HG02678 (cell line): ENCODE measurements around the gene PLEKHG5.
"Not testable (repeated sequence)": the region's sequence is repeated elsewhere in the genome, so short reads cannot be mapped to it uniquely, and the experiment has no call there.

Source experiments
- ATAC-seq: cut with Tn5 transposase; IDR thresholded peaks from one replicate; pipeline ENCODE4 v1.9.1; 2021; ENCODE audit warnings: mild to moderate bottlenecking, moderate library complexity; ENCODE audit not compliant: unreplicated experiment

Gene PLEKHG5

DNA sequence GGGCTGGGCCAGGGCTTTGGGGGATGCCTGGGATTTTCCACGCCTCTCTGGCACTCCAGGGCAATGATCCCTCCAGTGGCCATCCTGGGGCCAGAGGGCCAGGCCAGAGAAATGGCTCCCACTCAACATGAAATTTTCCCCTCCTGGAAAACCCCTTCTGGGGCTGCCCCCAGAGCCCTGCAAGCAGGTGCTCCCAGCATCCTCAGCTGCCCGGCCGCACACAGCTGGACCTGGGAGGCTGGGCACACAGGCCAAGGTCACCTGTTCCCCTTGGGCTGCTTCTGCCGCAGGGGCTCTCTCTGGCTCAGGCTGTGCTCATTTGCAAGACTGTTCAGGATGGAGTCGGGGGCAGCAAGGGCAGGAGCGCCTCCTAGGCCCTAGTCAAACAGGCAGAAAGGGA, 63.0 kb downstream of the PLEKHG5 start:
- not testable (repeated sequence) for ATAC-seq

DNA sequence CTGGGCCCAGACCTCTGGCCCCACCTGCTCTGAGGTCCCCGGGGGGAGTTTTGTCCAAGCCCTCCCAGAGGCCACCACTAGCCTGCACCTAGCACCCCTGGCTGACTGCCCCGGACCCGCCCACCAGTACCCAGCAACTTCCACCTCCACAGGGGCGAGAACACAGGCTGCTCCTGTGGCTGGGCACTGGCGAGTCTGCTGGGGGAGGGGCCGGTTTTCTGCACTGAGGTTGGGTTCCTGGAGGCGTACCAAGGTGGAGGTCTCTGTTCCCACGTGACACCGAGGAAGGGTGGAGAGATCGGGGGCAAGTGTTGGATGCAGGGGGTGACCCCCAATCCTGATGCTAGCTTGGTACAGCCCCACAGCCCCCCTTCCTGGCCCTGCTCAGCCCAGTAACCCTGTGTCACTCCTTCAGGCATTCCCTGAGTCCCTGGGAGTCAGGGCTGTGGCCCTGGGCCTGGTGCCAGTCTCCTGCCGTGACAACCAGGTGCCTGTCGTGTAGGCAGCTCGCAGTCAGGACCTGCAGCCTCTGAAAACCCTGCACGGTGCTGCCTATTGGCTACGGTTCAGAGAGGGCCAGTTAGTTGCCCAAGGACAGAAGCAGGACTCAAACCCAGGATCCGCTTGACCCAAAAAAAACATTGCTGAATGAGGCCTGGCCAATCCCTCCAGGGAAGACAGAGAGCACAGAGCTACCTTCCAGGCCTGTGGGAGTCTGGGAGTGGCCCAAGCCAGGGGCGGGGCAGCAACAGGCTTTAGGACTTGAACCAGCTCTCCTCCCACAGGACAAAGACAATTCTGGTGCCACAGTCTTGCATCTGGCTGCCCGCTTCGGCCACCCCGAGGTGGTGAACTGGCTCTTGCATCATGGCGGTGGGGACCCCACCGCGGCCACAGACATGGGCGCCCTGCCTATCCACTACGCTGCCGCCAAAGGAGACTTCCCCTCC, 63.8 kb downstream of the PLEKHG5 start:
- ATAC-seq, result no peak

DNA sequence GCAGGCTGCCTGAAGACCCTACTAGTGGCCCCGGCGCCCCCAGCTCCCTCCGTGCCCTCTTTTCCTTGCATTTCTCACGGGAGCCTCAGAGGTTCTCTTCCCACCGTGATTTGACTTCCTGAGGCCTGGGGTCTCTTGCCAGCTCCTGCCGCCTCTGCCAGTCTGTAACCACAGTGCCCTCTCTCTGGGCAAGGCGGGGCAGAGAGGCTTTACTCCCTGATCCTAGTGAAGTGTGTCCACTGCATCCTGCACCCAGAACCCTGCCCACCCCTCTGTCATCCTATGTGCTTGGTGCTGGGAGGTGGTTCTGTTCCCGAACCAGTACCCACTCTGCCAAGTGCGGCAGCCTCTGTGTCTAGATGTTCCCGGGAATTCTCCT, 64.5 kb downstream of the PLEKHG5 start:
- ATAC-seq, result no peak

DNA sequence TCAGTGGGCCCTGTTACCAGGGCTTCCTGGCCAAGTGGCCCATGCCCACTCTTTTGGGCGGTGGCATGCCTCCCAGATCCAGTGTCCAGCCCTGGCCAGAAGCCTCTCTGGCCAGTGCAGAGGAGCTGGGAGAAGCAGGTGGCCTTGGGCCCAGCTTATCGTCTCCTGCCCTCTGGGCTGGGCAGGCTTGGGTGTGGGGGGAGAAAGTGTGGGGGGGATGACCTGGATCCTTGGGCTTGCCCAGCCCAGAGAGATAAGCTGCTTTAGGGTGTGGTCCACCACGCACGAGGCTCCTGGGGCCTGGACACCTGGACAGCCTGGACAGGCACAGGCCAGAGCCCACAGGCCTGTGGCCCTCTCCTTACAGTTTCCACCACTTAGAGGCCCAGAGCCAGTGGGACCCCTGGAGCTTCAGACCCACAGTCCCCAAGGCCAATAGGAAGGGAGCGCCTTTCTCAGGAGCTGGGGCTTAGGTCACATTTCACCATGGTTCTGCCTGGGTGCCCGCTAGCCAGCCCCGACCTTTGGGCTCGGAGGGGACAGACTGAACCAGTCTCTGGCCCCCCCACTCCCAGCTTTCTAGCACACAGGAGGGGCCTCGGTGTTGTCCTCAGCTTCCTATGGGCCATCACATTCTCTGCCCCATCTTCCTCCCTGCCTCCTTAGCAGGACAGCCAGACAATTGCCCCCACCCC, 65.0 kb downstream of the PLEKHG5 start:
- ATAC-seq, result no peak

DNA sequence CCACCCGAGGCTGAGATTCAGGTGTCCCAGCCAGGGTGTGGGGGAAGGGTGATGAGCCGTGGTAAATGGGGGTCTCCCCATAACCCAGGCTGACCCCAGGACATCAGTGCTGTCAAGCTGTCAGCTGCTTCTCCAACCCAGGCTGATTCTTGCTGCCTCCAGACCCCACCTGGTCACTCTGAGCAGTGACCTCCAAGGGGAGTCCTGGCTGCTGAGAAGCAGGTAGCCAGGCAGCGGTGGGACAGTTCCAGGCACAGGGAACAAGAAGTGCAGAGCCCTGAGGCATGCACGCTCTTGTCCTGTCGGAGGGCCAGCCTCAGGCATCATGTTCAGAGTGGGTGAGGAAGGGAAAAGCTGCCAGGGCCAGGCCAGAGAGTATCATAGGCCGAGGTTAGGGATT, 65.8 kb downstream of the PLEKHG5 start:
- no peak for ATAC-seq

DNA sequence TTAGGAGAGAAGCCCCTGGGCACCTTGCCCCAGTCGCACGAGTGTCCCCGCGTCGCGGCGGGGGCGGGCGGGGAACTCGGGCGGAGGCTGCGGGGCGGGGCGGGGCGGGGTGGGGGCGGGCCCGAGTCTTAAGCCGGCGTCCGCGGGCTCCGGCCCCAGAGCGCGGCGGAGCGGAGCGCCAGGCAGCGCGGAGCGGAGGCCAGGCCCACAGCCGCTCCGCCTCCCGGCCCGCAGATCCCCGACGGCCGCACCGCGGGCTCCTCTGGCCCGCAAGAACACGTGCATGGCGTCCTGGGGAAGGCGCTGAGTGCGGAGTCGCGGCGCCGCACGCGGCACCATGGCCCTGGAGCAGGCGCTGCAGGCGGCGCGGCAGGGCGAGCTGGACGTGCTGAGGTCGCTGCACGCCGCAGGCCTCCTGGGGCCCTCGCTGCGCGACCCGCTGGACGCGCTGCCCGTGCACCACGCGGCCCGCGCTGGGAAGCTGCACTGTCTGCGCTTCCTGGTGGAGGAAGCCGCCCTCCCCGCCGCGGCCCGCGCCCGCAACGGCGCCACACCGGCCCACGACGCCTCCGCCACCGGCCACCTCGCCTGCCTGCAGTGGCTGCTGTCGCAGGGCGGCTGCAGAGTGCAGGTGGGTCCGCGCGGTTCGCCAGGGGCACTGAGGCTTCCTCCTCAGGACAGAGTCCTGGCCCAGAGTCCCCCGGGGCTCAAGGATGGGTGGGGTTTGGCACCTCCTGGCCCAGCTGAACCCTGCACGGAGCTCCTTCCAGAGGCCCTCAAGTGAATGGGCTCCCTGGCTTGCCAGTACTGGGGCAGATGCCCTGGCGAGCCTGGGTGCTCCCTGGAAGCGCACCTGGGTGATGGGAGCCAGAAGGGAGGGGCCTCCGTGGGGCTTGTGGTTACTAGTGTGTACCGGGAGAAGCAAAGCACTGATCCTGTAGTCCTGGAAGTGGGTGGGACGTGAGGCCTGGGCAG, 66.6 kb downstream of the PLEKHG5 start, which contains the start of gene ESPN:
ESPN (plus strand) TSS at position 158 of the 975 bp plus-strand sequence; CDS start at position 338, 180 bp downstream.
- no peak for ATAC-seq

DNA sequence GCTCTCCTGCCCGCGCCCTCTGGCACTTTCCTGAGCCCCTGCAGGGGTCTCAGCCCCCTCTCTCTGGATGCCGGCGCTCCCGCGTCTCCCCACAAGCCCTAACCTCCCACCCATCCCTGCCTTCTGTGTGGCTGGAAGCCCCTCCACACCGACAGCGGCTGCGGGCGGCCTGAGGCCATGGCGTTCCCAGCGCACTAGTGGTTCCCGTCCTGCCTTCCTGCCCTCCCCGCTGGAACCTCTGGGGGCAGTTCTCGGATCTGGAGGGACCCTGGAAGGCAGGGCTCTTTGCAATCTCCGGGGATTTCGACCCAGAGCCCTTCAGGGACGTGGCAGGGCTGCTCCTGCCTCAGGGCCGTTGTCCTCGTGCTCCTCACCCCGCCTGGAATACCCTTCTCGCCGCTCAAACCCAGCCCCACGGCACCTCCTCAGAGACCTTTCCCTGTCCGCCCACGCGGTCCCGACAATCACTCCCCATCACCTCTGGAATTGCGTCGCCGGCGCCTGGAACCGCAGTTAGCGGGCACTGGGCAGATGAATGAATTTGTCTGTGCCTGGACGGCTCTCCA, 67.4 kb downstream of the PLEKHG5 start:
- ATAC-seq, result no peak

DNA sequence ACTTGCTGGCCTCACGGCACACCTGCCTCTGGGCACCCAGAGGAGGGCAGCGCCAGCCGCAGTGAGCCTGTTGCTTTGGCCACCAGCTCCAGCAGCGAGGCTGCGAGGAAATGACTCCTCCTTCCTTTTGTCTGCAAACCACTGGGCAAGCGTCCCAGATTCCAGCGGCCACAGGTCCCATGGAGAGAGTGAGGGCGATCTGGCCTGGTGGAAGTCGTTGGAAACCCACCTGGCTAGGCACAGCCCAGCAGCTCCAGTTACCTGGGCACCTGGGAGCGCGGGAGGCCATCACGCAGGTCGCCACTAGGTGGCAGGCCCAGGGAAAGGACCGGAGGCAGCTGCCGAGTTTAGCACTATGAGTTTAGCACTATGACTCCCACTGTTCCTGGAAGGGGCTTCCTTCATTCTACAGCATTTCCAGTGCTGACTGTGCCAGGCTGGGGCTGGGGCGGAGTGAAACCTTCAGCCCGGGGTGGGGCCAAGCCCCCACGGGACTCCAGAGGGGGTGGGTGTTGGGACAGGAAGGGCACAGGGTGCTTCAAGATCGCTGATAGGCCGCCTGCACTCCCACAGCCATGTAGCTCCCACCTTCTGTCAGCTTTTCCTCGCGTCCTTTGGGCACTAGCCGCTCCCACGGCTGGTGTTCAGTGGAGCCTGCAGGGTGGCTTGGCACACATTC, 68.0 kb downstream of the PLEKHG5 start:
- no peak for ATAC-seq

DNA sequence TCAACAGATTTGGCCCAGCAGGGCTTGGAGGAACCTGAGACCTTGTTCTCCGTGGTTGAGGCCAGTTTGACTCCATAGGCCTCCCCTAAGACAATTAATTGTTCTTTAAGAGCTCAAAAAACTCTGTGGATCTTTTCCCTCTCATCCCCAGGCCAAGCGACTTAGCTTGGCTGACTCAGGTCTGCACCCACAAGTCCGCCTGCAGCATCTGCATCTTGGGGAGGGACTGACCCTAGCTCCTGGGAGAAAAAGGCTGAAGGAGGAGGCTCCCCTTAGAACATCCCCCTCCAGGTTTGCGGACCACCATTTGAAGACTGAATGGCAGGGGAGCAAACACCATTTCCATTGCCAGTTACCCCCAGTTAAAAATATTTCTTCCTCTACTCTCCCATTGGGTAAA, 70.2 kb downstream of the PLEKHG5 start:
- ATAC-seq, result no peak

DNA sequence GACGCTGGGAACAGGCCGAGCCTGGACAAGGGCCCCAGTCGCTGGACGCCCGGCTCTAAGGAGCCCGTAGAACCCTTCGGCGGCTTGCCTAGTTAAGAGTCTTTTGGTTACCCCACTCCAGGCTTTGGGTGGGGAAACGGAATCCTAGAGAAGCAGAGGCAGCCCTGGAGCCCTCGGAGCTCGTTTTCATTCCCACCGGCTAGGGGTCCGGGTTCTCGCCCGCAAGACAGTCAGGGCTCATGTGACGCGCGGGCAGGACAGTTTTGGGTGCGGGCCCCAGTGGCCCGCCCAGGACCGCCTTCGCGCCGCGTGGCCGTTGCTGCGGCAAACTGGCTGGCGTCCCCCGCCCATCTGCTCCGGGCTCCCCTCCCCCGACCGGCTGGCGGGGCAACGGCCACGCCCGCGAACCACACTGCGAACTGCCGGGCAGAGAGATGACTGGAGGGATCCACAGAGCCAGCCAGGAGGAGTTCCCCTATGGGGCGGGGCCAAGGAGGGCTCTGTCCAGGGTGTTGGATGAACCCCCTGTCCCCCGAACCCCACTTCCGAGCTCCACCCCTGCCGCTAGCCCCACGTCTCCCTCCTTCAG, 70.9 kb downstream of the PLEKHG5 start:
- no peak for ATAC-seq

DNA sequence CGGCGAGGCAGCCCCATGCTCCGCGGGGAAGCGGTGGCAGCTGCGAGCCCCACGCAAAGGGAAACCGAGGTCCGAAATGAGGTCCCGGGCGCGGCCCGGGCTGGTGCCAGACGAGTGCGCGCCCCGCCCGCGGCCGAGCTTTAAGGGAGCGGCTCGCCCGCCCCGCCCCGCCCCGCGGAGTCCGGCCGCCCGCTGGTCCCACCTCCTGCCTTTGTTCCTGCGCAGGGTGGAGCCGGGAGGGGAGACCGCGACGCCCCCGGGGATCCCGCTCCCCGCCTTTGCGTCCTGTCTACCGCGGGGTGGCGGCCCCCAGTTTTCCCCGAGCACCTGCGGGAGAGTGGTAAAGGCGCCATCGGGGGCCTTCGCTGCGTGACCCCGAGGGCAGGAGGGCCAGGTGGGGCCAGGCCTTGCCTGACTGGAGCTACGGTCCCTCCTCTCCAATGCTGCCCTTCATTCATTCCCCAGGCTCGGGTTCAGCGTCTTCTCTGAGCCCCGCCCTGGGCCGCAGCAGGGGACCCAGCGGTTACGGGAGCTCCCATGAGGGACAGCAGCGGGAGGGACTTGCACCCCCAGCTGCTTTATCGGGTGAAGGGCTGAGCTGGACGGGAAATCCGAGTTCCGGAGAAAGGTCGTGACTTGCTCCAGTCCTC, 71.5 kb downstream of the PLEKHG5 start, which contains the start of gene HES2:
HES2 (minus strand) TSS at position 116 of the 650 bp plus-strand sequence; CDS start at position 17, 99 bp downstream.
- no peak for ATAC-seq

DNA sequence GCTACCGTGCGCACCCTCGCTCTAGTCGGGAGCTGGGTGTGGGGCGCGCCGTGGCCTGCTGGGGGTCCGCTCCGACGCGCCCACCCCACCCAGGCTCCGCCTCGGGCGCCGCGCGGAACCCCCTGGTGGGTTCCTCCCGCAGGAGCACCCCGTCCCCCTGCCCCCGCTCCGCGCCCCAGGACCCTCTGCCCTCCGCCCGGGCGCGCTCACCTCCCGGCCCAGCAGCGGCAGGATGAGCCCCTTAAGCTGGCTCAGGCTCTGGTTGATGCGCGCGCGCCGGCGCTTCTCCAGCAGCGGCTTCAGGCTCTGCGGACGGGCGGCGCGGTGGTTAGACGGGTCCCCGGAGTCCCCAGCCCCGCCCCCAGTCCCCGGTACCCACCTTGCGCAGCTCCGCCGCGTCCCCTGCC, 72.1 kb downstream of the PLEKHG5 start:
- ATAC-seq, result no peak

DNA sequence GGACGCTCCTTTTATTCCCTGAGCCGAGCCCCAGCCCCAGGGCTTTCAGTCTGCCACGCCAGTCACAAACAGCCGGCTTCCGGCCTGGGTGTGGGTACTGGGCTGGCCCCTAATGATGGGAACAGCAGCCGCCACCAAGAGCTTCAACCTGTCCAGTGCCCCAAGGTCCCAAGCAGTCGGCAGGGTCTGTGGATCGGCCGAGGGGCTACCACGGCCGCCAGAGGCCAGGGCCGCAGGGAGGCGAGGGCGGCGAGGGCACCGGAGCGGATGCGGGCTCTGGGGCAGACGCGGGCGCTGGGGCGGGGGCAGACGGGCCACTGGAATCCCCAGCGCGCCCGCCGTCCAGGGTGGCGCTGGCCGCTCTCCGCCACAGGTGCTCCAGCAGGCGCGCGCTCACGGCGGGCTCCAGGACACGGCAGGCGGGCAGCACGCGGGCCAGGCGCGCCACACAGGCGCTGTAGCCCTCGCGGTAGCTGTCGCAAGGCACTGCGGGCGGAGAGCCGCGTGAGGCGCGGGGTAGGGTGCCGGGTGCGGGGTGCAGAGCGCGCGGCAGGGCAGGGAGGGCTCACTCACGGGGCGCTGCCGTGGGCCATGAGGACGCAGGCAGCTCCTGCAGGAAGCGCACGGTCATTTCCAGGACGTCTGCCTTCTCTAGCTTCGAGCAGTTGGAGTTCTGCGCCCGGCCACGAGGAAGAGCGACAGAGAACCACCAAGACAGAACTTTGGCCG, 72.6 kb downstream of the PLEKHG5 start:
- no peak for ATAC-seq

DNA sequence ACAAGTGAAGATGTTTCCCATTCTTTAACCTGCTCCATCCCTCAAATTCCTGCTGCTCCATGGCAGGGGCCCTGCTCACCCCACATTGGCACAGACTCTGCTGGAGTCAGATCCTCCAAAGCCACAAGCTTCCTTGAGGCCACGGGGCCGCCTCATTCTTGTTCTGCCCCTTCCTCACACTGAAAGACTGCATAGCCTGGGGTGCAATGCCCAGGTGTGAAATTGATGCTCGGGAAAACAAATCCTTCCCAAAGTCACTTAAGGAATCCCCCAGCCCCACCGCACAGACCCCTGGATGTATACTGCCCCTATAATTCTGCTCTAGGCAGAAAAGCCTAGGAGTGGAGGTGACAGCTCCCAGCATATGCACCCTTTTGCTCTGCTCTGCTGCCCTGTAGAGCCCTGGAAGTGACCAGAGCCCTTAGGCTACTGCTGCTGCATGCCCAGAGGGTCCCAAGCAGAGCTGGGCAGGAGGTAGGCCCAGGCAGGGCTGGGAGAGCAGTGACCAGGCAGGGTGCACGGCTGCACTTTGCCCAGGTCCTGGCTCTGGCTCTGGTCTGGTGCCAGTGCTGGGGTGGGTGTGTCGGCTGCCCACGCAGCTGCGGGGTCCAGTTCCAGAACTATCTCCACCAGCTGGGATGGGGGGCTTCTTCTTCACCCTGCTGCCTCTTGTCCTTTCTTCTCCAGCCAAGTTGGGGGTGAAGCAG, 73.4 kb downstream of the PLEKHG5 start:
- no peak for ATAC-seq
